ENCODE data around the gene ZNF212.

DNA sequence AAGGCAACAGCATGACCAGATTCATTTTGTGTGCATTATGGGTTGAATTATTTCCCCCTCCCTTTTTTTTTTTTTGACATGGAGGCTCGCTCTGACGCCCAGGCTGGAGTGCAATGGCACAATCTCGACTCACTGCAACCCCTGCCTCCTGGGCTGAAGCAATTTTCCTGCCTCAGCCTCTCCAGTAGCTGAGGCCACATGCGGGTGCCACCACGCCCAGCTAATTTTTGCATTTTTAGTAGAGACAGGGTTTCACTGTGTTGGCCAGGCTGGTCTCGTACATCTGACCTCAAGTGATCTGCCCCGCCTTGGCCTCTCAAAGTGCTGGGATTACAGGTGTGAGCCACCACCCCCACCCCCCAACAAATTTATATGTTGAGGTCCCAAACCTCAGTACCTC, 64.6 kb downstream of the ZNF212 start:
- TF ChIP-seq, protein P1, sequence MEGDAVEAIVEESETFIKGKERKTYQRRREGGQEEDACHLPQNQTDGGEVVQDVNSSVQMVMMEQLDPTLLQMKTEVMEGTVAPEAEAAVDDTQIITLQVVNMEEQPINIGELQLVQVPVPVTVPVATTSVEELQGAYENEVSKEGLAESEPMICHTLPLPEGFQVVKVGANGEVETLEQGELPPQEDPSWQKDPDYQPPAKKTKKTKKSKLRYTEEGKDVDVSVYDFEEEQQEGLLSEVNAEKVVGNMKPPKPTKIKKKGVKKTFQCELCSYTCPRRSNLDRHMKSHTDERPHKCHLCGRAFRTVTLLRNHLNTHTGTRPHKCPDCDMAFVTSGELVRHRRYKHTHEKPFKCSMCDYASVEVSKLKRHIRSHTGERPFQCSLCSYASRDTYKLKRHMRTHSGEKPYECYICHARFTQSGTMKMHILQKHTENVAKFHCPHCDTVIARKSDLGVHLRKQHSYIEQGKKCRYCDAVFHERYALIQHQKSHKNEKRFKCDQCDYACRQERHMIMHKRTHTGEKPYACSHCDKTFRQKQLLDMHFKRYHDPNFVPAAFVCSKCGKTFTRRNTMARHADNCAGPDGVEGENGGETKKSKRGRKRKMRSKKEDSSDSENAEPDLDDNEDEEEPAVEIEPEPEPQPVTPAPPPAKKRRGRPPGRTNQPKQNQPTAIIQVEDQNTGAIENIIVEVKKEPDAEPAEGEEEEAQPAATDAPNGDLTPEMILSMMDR (conservative IDR thresholded peaks at IDR 0.05 in 1 of 2, IDR thresholded peaks at IDR 0.05 in 1 of 2; ENCODE audit: low read depth in 1 of 2, low read length in 2 of 2) = no peak
- TF ChIP-seq EZH2 (IDR thresholded peaks at IDR 0.05; ENCODE audit: low read length, missing control alignments) = no peak

All from fibroblast of lung (primary cell).